Lower leg skin (tissue), 3 donors: ENCODE results near the gene MVB12B.

ENCODE experiments used
- POLR2A ChIP-seq, 2 donors: fragments of 450-650 bp; IDR thresholded peaks; one replicate each; pipeline ENCODE4 v1.6.1; 2016 to 2017; ENCODE audit warnings: antibody characterized with exemption in 2 of 2, mild to moderate bottlenecking in 1 of 2, moderate library complexity in 1 of 2
- TF ChIP-seq, protein P1 (sequence below), 3 donors: fragments of 450-650 bp; IDR thresholded peaks; one replicate each; pipeline ENCODE4 v1.5.1; 2016; ENCODE audit warnings: antibody characterized with exemption in 3 of 3, mild to moderate bottlenecking in 3 of 3, moderate library complexity in 2 of 3

DNA sequence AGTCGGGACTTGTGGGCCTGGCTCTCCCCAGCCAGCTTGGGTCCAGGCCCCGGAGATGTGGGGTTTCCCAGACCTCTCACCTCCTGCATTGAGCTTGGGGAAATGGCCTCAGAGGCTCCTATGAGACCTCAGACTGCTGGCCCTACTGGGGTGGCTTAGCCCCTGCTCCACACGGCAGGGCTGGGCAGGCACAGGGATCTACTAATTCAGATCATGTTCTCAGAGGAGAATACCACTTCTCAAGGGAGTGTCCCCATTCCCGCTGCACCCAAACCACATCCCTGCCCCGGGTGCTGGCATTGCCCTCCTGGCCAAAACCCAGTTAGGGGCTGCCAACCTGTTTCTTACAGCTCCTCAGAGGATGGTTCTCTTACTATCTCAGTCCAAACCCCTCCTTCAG is 205.0 kb downstream of the MVB12B start:
- TF ChIP-seq, protein P1, sequence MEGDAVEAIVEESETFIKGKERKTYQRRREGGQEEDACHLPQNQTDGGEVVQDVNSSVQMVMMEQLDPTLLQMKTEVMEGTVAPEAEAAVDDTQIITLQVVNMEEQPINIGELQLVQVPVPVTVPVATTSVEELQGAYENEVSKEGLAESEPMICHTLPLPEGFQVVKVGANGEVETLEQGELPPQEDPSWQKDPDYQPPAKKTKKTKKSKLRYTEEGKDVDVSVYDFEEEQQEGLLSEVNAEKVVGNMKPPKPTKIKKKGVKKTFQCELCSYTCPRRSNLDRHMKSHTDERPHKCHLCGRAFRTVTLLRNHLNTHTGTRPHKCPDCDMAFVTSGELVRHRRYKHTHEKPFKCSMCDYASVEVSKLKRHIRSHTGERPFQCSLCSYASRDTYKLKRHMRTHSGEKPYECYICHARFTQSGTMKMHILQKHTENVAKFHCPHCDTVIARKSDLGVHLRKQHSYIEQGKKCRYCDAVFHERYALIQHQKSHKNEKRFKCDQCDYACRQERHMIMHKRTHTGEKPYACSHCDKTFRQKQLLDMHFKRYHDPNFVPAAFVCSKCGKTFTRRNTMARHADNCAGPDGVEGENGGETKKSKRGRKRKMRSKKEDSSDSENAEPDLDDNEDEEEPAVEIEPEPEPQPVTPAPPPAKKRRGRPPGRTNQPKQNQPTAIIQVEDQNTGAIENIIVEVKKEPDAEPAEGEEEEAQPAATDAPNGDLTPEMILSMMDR (IDR thresholded peaks at IDR 0.05), result no peak
- TF ChIP-seq POLR2A (IDR thresholded peaks at IDR 0.05), result no peak
